Measurements from ENCODE around the gene LEF1. TPM values are rescaled to one million over a fixed set of nuclear protein-coding genes. Genes with fewer than 3 reads are reported as not detected.

The LEF1 gene
- total and polyA plus RNA-seq, 9 of the 15 experiments (the other 6 are each of a cell fraction or from before 2014, with no cell fraction given): 15.1 to 81.1 (median 29.7) TPM

GRCh38 chr4:108018884-108019187 is 149.9 kb downstream of the LEF1 start:
- H3K4me1 ChIP-seq (replicated peaks in 1 of 2; ENCODE audit: control insufficient read depth in 2 of 2, insufficient read depth in 2 of 2, low read length in 2 of 2): peaks cover 0 to 1% of the 10 kb centered on the region in 2 experiments; a peak in 1 of 5 replicates
- H3K4me3 ChIP-seq: no peak overlapping the region
- CTCF ChIA-PET (ENCODE audit: low intra/inter-chr PET ratio): interaction anchor here (3.6 kb wide), 1 partner anchor 554 kb away, joined by 19 read pairs; no protein-coding TSS in a partner anchor
- H3K4me2 ChIP-seq (ENCODE audit: insufficient read depth, low read length): no peak overlapping the region
- in situ Hi-C loops (cut with MboI) (loop anchor here (5.0 kb wide), 1 partner anchor 553 kb away; no protein-coding TSS in a partner anchor), intact Hi-C loops (cut with micrococcal nuclease) (loop anchor here (1.0 to 5.0 kb wide), 3 partner anchors 163 to 553 kb away; no protein-coding TSS in a partner anchor)
- ATAC-seq (no peak), FAIRE-seq (no peak), DNase-seq (ENCODE audit: extremely low read depth in 1 of 4, low spot score in 3 of 4) (no peak)
- H3K9ac ChIP-seq (ENCODE audit: insufficient read depth in 1 of 2, low read depth in 2 of 2, low read length in 2 of 2): no peak overlapping the region
- H3K9me1 ChIP-seq (ENCODE audit: control insufficient read depth, insufficient read depth, low read length): no peaks in the 10 kb centered on the region
- H4K20me1 ChIP-seq (replicated peaks; ENCODE audit: control insufficient read depth, insufficient read depth, low read length): no peaks in the 10 kb centered on the region
- peaks cover 56% of the 10 kb centered on the region; the same call in 2 of the 3 replicates for H3K36me3 ChIP-seq (ENCODE audit: control insufficient read depth, insufficient read depth, low read length)
- H3K27me3 ChIP-seq (ENCODE audit: control insufficient read depth in 2 of 2, insufficient read depth in 2 of 2, low read length in 2 of 2): no peaks in the 10 kb centered on the region
- H3K9me3 ChIP-seq (replicated peaks; ENCODE audit: control insufficient read depth, insufficient read depth, low read depth, low read length): no peaks in the 10 kb centered on the region
- H2AFZ ChIP-seq (ENCODE audit: low read depth, low read length): no peak overlapping the region
- no peak overlapping the region for H3K27ac ChIP-seq (ENCODE audit: extremely low read depth, low read depth, low read length)
- no TSS peak for BruUV-seq (replicated peaks)
- 38% methylated on average over 2 of the region's 2 CpGs for WGBS (ENCODE audit: insufficient coverage, low coverage, missing lambda C conversion rate)
- no peaks in the 10 kb centered on the region for H3K79me2 ChIP-seq (ENCODE audit: control insufficient read depth, insufficient read depth, low read length)
- POLR2A ChIA-PET: interaction anchor here (0.6 to 0.8 kb wide), 3 partner anchors 10 to 481 kb away, joined by 3 read pairs; no protein-coding TSS in a partner anchor
- TF ChIP-seq EHMT2 (IDR thresholded peaks at IDR 0.05): no peak
- no peak for TF ChIP-seq GTF2A2 (tag; IDR thresholded peaks at IDR 0.05)
- no peak for TF ChIP-seq NR2C2 (CRISPR knock-in tag; IDR thresholded peaks at IDR 0.05)
- TF ChIP-seq NR2C2 (tag; IDR thresholded peaks at IDR 0.05): no peak
- TF ChIP-seq ZNF75A (CRISPR knock-in tag; IDR thresholded peaks at IDR 0.05): no peak
- TF ChIP-seq KLF1 (tag; IDR thresholded peaks at IDR 0.05): no peak
- TF ChIP-seq EP300 (IDR thresholded peaks at IDR 0.05; ENCODE audit: low read length): no peak
- TF ChIP-seq POLR3A (IDR thresholded peaks at IDR 0.05; ENCODE audit: borderline replicate concordance, extremely low read depth, insufficient read depth, insufficient read length): no peak
- TF ChIP-seq MYNN (IDR thresholded peaks at IDR 0.05): no peak
- no peak for TF ChIP-seq MYNN (CRISPR knock-in tag; IDR thresholded peaks at IDR 0.05)
- no peak for TF ChIP-seq PHB (CRISPR knock-in tag; IDR thresholded peaks at IDR 0.05)
- TF ChIP-seq, protein P1, sequence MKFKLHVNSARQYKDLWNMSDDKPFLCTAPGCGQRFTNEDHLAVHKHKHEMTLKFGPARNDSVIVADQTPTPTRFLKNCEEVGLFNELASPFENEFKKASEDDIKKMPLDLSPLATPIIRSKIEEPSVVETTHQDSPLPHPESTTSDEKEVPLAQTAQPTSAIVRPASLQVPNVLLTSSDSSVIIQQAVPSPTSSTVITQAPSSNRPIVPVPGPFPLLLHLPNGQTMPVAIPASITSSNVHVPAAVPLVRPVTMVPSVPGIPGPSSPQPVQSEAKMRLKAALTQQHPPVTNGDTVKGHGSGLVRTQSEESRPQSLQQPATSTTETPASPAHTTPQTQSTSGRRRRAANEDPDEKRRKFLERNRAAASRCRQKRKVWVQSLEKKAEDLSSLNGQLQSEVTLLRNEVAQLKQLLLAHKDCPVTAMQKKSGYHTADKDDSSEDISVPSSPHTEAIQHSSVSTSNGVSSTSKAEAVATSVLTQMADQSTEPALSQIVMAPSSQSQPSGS (CRISPR knock-in tag; IDR thresholded peaks at IDR 0.05): no peak
- no peak for TF ChIP-seq CEBPZ (IDR thresholded peaks at IDR 0.05; ENCODE audit: borderline replicate concordance, low read depth, low read length)
- TF ChIP-seq ID3 (CRISPR knock-in tag; IDR thresholded peaks at IDR 0.05): no peak
- TF ChIP-seq ID3 (tag; IDR thresholded peaks at IDR 0.05): no peak
- no peak for TF ChIP-seq PRMT5 (CRISPR knock-in tag; IDR thresholded peaks at IDR 0.05)
- TF ChIP-seq MCM2 (IDR thresholded peaks at IDR 0.05; ENCODE audit: low read depth): no peak
- TF ChIP-seq TEAD4 (IDR thresholded peaks at IDR 0.05; ENCODE audit: low read length): no peak
- TF ChIP-seq TEAD4 (CRISPR knock-in tag; IDR thresholded peaks at IDR 0.05; ENCODE audit: borderline replicate concordance): no peak
- no peak for TF ChIP-seq RHOXF2B (CRISPR knock-in tag; conservative IDR thresholded peaks at IDR 0.05)

Measured in K562 (cell line).